HG03354 (cell line): ENCODE results near the gene HS3ST1.
"Not testable (repeated sequence)": the region's sequence is repeated elsewhere in the genome, so short reads cannot be mapped to it uniquely, and the experiment has no call there.

ENCODE experiments used
- ATAC-seq: cut with Tn5 transposase; IDR thresholded peaks from one replicate; pipeline ENCODE4 v1.9.1; 2021; ENCODE audit warnings: mild to moderate bottlenecking; ENCODE audit not compliant: unreplicated experiment, poor library complexity, severe bottlenecking

HS3ST1 gene

DNA sequence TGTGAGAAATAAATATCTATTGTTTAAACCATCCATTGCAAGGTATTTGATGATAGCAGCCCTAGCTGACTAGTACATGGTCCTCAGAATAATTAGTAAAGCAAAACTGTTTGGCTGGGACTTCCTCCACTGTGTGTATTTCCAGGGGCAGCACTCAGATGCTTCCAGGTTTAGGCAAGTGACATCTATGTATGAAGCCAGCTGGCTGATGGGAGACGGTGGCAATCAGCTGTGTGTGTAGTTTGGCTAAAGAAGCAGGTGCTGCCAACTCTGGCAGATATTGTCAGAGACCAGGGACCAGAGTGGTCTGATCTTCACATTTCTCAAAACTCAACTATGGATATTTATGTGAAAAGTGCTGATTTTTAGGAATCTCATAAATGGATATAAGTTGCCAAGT lies 19.1 kb downstream of the HS3ST1 start:
- no peak for ATAC-seq

DNA sequence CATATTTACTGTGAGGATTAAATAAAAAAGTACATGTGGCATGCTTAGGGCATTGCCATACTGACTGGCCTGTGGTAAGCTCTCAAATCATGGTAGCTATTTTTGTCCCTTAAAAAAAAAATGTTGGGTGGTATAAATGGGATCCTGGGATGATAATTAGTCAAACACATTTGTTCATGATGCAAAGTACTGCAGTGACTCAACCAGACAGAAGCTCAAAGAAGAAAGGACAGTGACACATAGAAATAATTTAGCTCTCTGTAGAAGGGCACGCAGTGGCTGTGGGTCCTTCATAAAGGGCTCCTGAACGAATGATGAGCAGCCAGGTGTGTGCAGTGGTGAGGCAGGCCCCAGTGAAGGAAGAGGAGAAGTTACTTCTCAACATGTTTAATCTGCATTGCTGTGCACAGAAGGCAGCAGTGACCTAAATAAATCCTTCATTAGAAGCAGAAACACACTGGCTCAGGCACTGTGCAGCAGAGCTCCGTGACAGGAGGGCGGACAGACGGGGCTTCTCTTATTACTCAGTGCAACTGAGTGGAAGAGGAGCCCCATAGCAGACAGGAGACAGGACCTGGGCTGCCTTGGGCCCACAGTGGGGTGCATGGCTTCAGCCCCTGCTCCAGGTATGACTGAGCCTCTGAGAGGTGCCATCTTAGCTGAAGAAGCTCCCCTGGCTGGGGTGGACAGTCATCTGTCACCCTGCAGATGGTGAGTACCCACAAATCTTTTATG lies 20.3 kb downstream of the HS3ST1 start:
- ATAC-seq: no peak

DNA sequence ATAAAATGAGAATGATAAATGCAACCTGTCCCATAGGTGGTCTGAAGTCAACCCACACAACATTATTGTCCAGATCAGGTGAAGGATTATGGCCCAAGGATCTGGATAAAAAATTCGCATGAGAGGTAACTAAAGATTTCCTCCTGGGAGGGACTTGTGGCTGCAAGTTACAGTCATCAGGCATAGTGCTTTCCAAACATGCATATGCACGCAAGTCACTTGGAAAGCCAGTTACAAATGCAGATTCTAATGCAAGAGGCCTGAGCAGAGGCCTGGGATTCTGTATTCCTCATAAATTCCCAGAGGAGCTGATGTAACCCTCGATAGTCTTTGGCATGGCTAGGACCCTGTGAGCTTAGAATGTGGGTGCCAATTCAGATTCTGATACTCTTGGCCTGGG lies 21.1 kb downstream of the HS3ST1 start:
- ATAC-seq: no peak

DNA sequence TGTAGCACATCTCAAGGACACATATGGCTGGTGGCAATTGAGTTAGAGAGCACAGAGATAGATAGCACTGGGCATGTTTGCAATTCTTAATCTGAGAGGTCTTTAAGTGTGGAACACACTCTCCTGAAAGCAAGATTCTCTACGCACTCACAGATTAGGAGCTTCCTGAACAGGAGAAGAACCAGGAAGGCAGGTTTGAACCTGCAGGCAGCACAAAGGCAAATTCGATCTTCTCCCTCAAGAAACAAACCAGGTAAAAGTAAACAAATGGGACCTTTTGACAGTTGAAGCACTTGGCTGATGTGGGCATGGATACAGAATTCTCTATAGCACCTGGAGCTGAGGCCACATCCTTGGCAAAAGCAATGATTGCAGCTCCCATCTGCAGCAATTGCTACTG lies 24.3 kb downstream of the HS3ST1 start:
- no peak for ATAC-seq

DNA sequence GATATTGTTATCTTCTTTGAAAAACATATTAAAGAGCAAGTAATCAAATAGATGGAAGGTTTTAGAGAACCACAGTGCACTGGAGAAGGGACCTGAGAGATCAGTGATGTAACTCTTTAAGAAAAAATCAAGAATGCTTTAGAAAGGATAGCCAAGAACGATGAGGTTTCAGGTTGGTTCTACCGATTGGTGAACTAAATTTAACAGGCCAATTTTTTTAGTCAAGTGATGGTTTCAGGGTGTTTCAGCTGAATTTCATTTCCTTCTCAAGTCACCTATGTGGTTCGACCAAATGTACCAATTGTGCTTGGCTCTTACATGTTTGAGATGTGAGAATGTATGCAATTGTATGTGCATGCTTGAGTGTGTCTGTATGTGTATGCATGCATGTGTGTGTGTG lies 26.5 kb downstream of the HS3ST1 start:
- no peak for ATAC-seq

DNA sequence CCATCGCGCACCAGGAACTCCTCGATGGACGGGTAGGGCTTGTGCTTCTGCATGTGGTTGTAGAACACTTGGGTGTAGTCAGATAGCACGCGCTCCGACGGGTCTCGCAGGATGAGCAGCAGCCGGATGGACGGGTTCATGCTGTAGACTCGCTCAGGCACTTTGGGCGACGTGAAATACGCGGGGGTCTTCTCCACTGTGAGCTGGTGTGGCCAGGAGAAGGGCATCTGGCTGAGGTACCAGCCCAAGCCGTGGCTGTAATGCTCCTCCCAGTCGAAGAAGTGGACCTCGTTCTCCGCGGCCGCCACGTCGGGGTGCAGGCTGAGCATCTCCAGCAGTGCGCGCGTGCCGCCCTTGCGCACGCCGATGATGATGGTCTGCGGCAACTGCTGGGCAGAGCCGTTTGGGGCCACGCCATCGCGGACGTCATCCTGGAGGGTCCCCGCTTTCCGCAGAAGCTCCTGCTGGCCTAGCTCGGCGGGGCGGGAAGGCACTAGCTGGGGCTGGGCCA lies 29.2 kb downstream of the HS3ST1 start:
- ATAC-seq: no peak

DNA sequence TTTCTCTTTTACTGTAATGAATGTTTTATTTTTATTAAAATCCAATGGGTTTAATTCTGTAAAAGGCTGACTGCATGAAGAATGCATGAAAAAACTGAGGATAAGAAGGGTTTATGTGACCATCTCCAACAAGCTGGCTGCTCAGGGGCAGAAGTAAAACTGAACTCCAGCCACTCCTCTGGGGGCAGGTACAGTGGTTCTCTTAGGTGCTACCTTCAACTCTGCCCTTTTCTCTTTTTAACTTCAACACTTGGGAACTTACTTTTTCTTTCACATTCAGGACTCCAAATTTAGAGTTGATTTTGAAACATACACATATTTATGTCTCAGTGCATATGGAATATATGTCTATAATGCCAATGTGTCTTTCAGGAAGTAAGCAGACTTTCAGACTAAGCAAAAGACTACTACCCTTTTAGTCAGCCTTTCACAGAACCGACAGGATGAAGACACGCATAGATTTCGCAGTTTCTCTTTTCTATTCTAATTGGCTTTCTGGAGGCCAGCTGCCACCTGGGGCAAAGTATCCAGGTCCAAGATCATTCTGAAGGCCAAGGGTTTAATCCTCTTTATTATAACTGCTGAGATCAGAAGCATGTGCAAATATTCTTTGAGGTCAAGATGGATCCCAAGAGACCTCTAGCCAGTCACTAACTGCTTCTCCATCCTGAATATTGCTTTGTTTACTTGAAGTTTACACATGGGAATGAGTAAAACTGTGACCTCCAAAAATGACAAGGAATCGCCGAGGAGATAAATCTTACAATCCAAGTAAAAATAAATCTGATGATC lies 30.7 kb downstream of the HS3ST1 start:
- ATAC-seq: peak; percentile 78

DNA sequence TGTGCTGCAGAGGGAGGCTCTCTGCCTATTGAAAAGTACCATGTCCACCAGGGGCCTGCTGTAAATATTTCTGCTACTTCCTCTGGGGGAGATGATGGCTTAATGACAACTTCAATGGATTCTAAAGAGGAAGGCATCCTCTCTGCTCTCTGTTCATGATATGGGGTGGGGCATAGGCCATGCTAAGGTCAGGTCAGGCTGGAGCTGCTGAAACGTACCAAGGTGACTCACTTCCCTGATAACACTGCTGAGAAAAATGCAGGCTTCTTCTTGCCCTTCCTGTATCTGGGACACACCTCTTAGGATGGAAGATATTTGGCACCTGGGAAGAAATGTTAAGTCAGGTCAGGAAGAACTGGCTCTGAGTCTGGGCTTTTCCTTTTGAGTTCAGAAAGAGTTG lies 31.5 kb downstream of the HS3ST1 start:
- ATAC-seq: no peak

DNA sequence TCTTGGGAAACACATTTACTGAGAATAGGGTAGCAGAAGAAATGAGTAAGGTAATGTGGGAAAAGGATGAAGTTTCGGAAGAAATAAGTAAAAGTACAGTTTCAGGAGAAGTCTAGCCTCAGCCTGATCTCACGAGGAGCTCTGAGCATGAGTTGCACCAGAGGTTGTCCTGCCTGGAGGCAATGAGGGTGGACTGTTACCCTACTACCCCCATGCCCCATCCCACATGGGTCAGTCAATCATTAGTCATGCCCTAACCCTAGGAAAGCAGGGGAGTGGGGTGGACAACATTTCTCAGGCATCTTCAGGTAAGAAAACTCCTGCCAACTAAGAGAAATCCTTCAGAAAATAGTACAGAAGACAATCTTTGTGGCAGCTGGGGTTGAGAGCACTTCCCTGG lies 35.1 kb downstream of the HS3ST1 start:
- no peak for ATAC-seq

DNA sequence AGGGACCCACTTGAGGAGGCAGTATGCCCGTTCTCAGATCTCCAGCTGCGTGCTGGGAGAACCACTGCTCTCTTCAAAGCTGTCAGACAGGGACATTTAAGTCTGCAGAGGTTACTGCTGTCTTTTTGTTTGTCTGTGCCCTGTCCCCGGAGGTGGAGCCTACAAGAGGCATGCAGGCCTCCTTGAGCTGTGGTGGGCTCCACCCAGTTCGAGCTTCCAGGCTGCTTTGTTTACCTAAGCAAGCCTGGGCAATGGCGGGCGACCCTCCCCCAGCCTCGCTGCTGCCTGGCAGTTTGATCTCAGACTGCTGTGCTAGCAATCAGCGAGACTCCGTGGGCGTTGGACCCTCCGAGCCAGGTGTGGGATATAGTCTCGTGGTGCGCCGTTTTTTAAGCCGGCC lies 44.6 kb downstream of the HS3ST1 start:
- ATAC-seq: not testable (repeated sequence)

DNA sequence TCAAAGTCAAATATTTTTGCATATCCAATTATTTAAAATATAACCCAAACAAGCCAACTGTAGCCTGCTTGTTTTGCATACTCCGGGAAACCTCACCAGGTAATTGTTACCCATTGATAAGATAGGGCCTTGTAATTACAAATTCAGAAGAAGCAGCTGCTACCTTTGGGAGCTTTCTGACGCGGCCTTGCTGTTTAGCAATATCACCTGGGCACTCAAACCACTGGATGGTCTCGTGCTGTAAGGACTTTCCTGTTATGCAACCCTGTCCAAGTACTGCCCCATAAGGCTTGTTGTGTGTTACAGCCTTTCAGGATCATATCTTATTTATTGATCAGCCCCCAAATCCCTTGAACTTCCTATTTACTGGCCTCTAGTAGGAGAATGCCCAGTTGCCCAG lies 52.1 kb downstream of the HS3ST1 start:
- ATAC-seq: no peak

DNA sequence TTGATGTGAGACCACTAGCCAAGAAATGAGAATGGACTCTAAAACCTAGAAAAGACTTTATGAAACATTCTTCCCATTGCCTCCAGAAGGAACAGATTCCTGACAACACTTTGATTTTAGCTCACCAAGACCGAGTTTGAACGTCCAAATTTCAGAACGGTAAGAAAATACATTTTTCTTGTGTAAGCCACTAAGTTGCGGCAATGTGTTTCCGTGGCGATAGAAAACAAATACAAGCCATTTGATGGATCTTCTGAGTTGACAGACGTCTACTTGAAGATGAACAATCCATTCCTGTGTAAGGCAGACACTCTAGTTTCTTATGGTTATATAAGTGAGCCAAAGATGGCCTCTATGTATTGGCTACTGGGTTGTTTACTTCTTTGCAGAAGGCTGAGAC lies 52.5 kb downstream of the HS3ST1 start:
- no peak for ATAC-seq

DNA sequence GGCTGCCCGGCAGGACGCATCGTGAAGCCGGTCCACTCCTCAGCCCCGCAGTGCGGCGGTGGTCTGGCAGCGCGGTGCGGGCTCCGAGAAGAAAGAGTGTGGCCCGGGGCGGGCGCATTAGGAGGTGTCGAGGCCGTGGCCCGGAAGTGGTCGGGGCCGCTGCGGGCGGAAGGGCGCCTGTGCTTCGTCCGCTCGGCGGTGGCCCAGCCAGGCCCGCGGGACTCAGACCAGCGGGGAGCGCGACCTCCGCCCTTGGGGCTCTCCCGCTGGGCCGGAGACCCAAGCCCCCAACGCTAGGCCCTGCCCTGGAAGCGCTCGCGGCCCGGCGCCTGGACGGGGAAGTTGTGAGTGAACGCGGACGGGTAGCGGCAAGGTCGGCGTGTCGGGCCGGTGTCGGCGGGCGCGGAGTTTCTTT lies 60.0 kb downstream of the HS3ST1 start:
- ATAC-seq: no peak

DNA sequence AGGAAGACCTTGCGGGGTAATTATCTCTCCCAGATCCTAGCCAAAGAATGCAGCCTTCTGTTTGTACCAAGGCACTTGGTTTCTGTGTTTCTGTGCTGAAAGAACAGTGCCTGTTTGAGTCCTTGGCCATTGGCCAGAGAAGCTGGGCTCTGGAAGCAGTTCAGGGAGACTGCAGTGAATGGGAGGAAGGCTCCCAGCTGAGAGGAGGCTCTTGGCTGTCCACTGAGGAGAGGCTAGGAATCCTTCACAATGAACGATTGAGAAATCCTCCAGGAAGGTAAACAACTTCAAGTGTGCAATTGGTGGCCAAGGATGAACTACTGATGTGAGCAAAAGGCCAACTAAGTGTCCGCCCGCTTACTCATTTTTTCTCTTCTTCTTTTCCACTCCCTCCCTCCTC lies 61.3 kb downstream of the HS3ST1 start:
- ATAC-seq: no peak

DNA sequence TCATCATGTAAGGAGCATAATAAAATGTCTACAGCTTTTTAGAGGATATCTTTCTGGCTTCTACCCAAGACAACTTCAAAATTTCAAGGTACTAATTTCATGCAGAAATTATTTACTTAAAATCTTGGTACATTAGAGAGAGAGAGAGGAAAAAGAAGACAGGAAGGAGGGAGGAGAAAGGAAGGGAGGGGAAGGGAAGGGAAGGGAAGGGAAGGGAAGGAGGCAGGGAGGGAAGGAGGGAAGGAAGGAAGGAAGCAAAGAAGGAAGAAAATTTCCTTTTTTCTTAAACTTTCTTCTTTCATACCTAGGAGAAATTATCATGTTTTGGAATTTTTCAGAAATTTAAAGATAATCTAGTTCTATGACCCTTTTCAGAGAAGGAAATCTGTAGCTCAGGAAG lies 61.8 kb downstream of the HS3ST1 start:
- ATAC-seq: no peak

DNA sequence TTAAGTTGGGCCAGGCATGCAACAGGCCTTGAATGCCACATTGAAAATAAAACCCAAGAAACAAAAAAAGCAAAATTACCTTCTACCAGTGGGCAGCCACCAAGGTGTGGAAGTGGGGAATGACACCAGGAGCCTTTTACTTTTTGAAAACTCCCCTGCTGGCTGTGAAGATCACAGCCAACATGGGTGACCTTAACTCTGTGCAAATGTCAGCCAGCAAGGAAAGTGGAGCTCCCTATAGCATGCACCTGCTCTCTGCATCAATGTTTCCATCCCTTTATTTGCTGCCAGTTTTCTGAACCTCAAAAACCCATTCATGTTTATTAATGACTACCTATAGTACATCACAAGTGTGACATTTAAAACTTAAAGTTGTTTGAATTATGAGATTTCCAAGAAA lies 63.7 kb downstream of the HS3ST1 start:
- no peak for ATAC-seq

DNA sequence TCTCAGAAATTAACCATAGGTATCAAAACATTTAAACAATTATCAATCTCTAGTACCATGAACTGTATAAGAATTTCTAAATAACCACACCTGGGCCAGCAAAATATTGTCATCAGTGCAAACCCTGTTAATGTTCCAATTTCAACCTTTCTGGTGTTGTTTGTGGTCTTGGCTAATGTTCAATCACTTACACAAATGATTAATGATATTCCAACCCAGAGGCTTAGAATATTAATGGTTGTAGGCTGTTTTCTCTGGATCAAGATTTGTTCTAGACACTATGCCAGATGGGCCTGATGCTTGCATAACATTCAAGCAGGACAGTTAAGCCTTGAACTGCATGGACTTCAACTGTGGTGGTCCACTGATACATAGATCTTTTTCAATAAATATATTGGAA lies 69.1 kb downstream of the HS3ST1 start:
- ATAC-seq: no peak

DNA sequence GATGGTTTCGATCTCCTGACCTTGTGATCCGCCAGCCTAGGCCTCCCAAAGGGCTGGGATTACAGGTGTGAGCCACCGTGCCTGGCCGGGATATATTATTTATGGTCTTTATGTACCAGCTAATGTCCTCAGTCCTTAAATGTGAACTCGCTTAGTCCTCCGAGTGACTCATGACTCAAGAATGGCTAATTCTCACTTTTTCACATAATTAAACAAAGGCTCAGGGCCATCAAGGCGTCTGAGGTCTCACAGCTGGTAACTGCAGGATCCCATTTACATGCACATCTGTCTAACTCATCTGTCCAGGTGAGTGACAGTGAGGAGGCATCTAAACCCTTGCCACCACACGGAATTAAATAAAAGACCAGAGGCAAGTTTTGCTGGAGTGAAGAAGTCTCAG lies 73.5 kb downstream of the HS3ST1 start:
- ATAC-seq: no peak

DNA sequence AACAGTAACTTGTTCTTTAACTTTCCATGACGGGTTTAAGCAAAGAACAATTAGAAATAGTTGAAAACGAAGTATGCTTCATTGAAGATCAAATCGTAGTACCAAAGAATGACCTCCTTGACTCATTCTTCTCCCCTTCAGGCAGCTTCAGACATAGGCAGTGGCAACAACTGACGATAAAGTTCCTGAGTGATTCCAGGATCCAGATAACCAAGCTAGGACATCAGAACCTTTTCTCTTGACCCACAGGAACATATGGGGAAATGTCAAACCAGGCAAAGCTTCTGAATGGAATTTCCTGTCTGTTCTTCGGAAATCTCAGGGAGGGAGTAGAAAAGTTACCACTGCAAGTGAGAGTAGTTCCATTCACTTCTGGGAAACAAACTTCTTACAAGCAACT lies 74.2 kb downstream of the HS3ST1 start:
- ATAC-seq: no peak

DNA sequence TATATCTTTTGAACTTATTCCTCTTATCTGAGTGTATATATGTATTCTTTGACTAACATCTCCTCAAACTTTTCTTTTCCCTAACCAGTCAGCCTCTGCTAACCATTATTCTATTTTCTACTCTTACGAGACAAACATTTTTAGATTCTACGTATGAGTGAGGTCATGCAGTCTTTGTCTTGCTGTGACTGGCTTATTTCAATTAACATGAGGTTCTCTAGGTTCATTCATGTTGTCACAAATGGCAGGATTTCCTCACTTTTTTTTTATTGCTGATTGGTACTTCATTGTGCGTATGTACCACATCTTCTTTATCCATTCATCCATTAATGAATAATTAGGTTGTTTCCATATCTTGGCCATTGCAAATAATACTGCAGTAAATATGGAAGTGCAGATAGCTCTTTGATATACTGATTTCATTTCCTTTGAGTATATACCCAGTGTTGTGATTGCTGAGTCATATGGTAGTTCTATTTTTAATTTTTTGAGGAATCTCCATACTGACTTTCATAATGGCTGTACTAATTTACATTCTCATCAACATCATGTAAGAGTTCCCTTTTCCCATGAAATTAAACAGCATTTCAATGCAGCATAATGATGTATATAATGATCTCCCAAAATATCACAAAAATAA lies 80.1 kb downstream of the HS3ST1 start:
- no peak for ATAC-seq

DNA sequence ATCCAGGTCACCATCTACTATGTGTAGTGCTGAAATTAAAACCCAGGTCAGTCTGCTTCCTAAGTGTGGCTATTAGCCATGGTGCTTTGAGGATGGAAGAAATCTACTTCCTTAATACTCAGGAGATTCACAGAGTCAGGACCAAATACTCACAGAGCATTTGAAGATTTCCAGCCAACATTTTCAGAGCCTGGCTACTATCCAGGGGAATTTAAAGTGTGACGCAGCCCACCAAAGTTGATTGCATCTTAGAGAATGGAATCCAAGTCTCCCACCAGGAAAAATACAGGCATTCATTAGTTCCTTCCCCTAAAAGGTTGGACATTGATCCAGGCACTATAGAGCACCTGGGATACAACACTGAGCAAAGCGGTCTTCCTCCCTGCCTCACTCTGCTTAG lies 83.8 kb downstream of the HS3ST1 start:
- ATAC-seq: no peak
